Motor neuron (in vitro differentiated cells): Measurements from ENCODE around the gene TRAF4. TPM values are rescaled to one million over a fixed set of nuclear protein-coding genes. Genes with fewer than 3 reads are reported as not detected.
"Not testable (repeated sequence)": the region's sequence is repeated elsewhere in the genome, so short reads cannot be mapped to it uniquely, and the experiment has no call there.

Experiments
- ATAC-seq, 8 experiments: fragments of 200-7000 bp; cut with Tn5 transposase; replicated peaks in 6 of 8; 2 replicates each; pipeline ENCODE4 v1.8.0; 2021; ENCODE audit warnings: mild to moderate bottlenecking in 8 of 8, moderate library complexity in 8 of 8
- H3K27ac ChIP-seq, 2 donors: fragments of 250-450 bp; sonication (Bioruptor Pico); 2 replicates each; pipeline ENCODE4 v1.9.0; 2021; ENCODE audit warnings: antibody characterized with exemption in 2 of 2, mild to moderate bottlenecking in 2 of 2, moderate library complexity in 1 of 2
- H3K4me1 ChIP-seq, 2 donors: fragments of 250-450 bp; sonication (Bioruptor Pico); replicated peaks in 1 of 2; 2 replicates each; pipeline ENCODE4 v1.6.1; 2021; ENCODE audit warnings: antibody characterized with exemption in 2 of 2, mild to moderate bottlenecking in 2 of 2, moderate library complexity in 1 of 2
- H3K4me3 ChIP-seq, 5 donors: fragments of 250-450 bp; sonication (Bioruptor Pico); 2 replicates each; pipeline ENCODE4 v1.9.0; 2021; ENCODE audit warnings: antibody characterized with exemption in 5 of 5, mild to moderate bottlenecking in 5 of 5, moderate library complexity in 4 of 5
- WGBS, 10 experiments: fragments of 450-650 bp; shearing (Covaris generic); methylation state at CpG; one replicate each; pipeline ENCODE4 v1.0.0; 2022; 5-methylcytosine and 5-hydroxymethylcytosine counted together
- in situ Hi-C, 9 experiments: fragments of 400-800 bp; cut with MboI; loops; one replicate each; pipeline ENCODE4 v1.15.0; 2021; ENCODE audit warnings: low sequenced_read_pairs in 9 of 9, low pct_unique_long_range_greater_than_20kb in 2 of 9; ENCODE audit not compliant: unreplicated experiment in 9 of 9
- total RNA-seq, 8 experiments: library from RNA; unstranded; fragments of 300-600 nt; gene quantifications; 2 replicates each; pipeline versions ENCODE4 v1.2.3 to v1.2.4, GENCODE V29; 2022

TRAF4 gene
- total RNA-seq, 8 experiments from 2014 or later = 38.4 to 86.7 (median 67.7) TPM

DNA sequence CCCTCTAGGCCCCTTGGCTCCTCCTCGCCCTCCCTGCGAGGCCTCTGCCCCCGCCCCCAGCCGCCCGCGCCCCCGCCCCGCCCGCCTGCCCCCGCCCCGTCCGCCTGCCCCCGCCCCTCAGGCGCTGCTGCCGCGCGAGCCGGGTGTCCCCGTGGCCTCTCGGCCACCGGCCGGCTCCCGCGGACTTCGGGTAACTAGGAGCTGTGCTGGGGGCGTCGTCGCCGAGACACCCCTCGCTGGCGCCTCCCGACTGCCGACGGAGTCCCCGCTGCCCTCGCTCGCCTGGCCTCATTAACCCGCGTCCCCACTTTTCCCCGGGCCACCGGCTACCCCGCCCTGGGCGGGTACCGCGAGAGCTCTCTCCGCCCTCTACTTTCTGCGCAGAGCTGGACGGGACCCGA, 17.6 kb upstream of the TRAF4 start, which contains the start of gene TLCD1:
TSS of gene TLCD1 (minus strand) at position 8 of the 401 bp plus-strand sequence. CDS start 136 bp downstream, outside the sequence.
- Histone ChIP-seq H3K4me1 (peaks cover 13 to 25% of the 10 kb centered on the region in 2 donors), H3K4me3 (peak within 1 kb of the TSS; percentile 63 to 95 (median 82)), H3K27ac (peak within 1 kb of the TSS; percentile 89 to 95)
- no CpG with 5 or more reads among the region's 49 CpGs for WGBS, 10 experiments
- in situ Hi-C loops = loop anchor here in 1 of 9 experiments (25.0 kb wide), 1 partner anchor 386 kb away; no protein-coding TSS in a partner anchor
- peak; percentile 28 to 57 (median 47) for ATAC-seq

DNA sequence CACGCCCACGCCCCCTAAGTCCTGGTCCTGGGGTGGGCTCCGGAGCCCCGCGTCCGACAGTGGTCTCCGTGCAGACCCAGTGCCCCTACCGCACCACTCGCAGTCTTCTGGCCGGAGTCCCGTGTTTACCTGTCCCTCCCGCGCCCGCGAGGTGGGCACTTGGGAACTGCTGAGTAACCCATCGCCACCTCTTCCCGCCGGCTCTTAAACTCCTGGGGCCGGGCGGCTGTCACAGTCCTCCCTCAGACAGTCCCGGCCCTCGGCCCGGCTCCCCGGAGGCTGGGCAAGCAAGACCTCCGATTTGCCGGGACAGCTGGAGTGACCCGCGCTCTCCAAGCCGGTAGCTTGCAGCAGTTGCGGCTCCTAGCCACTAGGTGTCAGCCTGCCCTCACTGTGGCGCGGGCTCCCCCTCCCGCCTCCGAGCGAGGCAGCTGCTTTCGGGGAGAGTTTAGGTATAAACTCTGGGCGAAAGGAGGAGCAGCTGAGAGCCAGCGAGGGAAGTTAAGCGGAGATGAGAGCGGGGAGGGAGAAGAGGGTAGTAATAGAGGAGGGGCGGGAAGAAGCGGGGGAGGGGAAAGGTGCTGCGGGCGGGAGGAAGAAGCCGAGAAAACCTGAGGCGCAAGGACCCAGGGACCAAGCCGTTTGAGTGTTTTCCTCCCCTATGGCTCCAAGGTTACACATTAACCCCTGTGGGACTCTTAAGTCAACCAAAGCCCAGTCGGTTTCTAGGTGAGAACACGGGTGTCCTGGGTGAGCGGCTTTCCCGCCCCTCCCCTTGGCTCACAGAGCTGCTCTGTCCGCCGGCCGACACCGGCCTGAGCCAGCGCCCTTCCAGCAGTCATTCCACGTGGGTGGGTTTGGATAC, 17.0 kb upstream of the TRAF4 start:
- ATAC-seq = peak; percentile 20 to 77 (median 71)
- Histone ChIP-seq H3K4me3 (peak overlapping the region; percentile 63 to 95 (median 82)), H3K27ac (peak overlapping the region; percentile 89 to 95), H3K4me1 (peaks cover 9 to 19% of the 10 kb centered on the region in 2 donors)
- in situ Hi-C loops = loop anchor here in 1 of 9 experiments (25.0 kb wide), 1 partner anchor 385 kb away; no protein-coding TSS in a partner anchor
- 0 to 7% (median 0%) methylated on average over 1 to 6 of the region's 57 CpGs; no CpG with 5 or more reads in 4 of the 10 experiments for WGBS, 10 experiments

DNA sequence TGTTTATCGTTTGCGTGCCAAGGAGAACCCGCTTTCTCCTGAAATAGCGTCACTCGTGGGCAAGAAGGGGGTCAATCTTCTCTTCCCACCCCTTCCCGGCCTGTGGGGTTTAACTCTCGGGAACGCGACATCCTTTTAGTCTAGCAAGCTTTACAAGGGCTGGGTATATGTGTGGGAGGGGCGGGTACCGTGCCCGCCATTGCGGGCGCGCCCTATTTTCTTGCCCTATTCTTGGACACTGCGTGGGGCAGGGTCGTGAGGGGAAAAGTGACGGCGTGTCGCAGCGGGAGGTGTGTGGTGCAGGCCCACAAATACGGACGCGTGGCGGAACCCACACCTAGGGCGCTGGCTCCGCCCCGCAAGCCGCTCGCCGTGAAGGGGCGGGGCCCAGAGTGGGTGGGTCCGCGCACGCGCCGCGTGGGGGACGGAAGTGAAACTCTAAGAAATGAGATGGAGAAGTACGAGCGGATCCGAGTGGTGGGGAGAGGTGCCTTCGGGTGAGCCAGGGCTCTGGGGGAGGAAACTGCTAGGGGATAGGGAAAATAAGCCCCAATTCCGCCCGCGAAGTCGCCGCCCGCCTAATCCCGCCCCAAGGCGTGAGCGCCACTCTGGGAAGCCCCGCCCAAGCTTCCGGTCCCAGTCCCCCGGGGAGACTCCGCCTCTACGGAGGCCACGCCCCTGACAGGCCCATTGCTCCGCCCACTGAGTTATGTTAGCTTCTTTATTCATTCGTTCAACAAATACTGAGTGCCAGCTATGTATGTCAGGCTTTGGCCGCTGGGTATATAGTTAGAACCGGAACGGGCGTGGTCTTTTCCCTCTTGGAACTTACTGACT, 15.2 kb upstream of the TRAF4 start, which contains the start of gene NEK8:
TSS of gene NEK8 (plus strand) at position 425 of the 837 bp plus-strand sequence. CDS start at position 451, 26 bp downstream.
- H3K4me1 ChIP-seq = peaks cover 9 to 16% of the 10 kb centered on the region in 2 donors
- ATAC-seq = peak; percentile 9 to 38 (median 18)
- H3K27ac ChIP-seq = peak within 1 kb of the TSS; percentile 89 to 95
- 0 to 3% (median 0%) methylated on average over 4 to 16 of the region's 64 CpGs; no CpG with 5 or more reads in 3 of the 10 experiments for WGBS, 10 experiments
- in situ Hi-C loops = loop anchor here in 1 of 9 experiments (25.0 kb wide), 1 partner anchor 384 kb away; no protein-coding TSS in a partner anchor
- peak within 1 kb of the TSS; percentile 63 to 95 (median 82) for H3K4me3 ChIP-seq

DNA sequence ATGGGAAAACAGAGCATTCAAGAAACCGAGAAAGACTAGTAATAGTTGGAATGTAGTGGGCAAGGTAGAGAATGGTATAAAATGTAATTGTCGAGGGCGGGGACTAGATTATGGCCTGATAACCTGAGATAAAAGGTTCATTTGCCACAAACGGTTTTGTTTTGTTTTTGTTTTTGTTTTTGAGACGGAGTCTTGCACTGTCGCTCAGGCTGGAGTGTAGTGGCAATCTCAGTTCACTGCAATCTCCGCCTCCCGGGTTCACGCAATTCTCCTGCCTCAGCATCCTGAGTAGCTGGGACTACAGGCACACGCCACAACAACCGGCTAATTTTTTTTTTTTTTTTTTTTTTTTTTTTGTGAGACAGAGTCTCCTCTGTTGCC, 13.9 kb upstream of the TRAF4 start:
- in situ Hi-C loops = loop anchor here in 1 of 9 experiments (25.0 kb wide), 1 partner anchor 382 kb away; no protein-coding TSS in a partner anchor
- ATAC-seq = no peak
- Histone ChIP-seq H3K27ac (no peak overlapping the region), H3K4me1 (peaks cover 5 to 12% of the 10 kb centered on the region in 2 donors), H3K4me3 (no peak overlapping the region)
- WGBS, 10 experiments = 70 to 93% (median 89%) methylated on average over 2 to 11 of the region's 11 CpGs; no CpG with 5 or more reads in 1 of the 10 experiments

DNA sequence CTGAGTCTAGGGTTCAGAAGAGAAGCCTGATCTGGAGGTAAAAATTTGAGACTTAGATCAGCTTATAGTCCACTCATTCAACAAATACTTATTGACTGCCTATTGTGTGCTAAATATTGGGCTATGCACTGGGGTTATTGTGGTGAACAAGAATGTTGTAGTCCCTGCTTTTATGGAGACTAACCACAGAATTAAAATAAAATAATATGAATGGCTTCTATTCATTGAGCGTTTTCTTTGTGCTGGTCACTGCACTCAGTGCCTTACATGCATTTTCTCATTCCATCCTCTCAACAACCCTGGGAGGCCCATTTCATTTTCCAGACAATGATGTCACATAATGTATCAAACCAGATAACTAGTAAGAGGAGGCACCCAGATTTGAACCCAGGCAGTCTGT, 10.5 kb upstream of the TRAF4 start:
- 0 to 100% (median 80%) methylated on average over 1 of the region's 1 CpG; no CpG with 5 or more reads in 3 of the 10 experiments for WGBS, 10 experiments
- H3K27ac ChIP-seq = no peak overlapping the region
- no peaks in the 10 kb centered on the region for H3K4me1 ChIP-seq
- H3K4me3 ChIP-seq = no peak overlapping the region
- in situ Hi-C loops = loop anchor here in 1 of 9 experiments (25.0 kb wide), 1 partner anchor 379 kb away; no protein-coding TSS in a partner anchor
- ATAC-seq = no peak

DNA sequence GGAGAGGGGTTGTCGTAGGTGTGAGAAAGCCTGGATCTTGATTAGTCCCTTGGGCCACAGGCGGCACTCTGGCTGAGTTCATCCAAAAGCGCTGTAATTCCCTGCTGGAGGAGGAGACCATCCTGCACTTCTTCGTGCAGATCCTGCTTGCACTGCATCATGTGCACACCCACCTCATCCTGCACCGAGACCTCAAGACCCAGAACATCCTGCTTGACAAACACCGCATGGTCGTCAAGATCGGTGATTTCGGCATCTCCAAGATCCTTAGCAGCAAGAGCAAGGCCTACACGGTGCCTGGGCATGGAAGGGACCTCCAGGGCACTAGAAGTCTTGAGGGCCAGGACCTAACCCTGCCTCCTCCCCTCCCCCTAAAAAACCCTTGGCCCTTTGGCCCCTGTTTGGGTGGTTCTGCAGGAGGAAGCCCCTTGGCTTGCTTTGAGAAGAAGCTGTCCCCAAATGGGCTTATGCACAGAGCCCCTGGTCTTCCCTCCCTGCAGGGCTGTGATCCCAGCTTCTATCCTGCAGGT, 9.0 kb upstream of the TRAF4 start:
- ATAC-seq = no peak
- in situ Hi-C loops = loop anchor here in 1 of 9 experiments (25.0 kb wide), 1 partner anchor 378 kb away; no protein-coding TSS in a partner anchor
- 96 to 100% (median 100%) methylated on average over 1 to 8 of the region's 10 CpGs; no CpG with 5 or more reads in 5 of the 10 experiments for WGBS, 10 experiments
- H3K4me1 ChIP-seq = no peaks in the 10 kb centered on the region
- no peak overlapping the region for H3K4me3 ChIP-seq
- no peak overlapping the region for H3K27ac ChIP-seq

DNA sequence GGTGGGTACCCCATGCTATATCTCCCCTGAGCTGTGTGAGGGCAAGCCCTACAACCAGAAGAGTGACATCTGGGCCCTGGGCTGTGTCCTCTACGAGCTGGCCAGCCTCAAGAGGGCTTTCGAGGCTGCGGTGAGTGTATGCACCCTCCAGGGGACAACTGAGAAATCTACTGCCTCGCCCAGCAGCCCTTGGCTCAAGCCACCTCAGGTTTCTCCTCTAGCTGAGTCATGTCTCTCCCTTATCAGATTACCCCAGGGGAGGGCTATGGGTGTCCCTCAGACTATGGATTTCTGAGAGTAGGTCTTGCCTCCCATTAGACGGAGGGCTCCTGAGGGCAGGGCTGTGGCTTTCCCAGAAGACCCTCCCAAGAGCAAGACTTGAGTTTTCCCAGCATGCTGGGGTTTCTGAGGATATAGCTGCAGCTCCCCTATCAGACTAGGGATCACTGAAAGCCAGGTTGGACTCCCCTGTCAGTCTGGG, 8.5 kb upstream of the TRAF4 start:
- no peak overlapping the region for H3K27ac ChIP-seq
- ATAC-seq = peak in 3 of 8 experiments; percentile 79 to 98 (median 98)
- WGBS, 10 experiments = 16 to 100% (median 80%) methylated on average over 1 to 3 of the region's 5 CpGs; no CpG with 5 or more reads in 5 of the 10 experiments
- no peak overlapping the region for H3K4me3 ChIP-seq
- H3K4me1 ChIP-seq = no peaks in the 10 kb centered on the region
- in situ Hi-C loops = loop anchor here in 1 of 9 experiments (25.0 kb wide), 1 partner anchor 377 kb away; no protein-coding TSS in a partner anchor

DNA sequence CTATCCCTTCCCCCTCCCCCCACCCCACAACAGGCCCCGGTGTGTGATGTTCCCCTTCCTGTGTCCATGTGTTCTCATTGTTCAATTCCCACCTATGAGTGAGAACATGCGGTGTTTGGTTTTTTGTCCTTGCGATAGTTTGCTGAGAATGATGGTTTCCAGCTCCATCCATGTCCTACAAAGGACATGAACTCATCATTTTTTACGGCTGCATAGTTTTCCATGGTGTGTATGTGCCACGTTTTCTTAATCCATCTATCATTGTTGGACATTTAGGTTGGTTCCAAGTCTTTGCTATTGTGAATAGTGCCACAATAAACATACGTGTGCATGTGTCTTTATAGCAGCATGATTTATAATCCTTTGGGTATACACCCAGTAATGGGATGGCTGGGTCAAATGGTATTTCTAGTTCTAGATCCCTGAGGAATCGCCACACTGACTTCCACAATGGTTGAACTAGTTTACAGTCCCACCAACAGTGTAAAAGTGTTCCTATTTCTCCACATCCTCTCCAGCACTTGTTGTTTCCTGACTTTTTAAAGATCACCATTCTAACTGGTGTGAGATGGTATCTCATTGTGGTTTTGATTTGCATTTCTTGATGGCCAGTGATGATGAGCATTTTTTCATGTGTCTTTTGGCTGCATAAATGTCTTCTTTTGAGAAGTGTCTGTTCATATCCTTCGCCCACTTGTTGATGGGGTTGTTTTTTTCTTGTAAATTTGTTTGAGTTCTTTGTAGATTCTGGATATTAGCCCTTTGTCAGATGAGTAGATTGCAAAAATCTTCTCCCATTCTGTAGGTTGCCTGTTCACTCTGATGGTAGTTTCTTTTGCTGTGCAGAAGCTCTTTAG, 7.7 kb upstream of the TRAF4 start:
- H3K4me1 ChIP-seq, H3K4me3 ChIP-seq, H3K27ac ChIP-seq, ATAC-seq: not testable (repeated sequence)
- in situ Hi-C loops = loop anchor here in 1 of 9 experiments (25.0 kb wide), 1 partner anchor 376 kb away; no protein-coding TSS in a partner anchor
- no CpG with 5 or more reads among the region's 8 CpGs for WGBS, 10 experiments

DNA sequence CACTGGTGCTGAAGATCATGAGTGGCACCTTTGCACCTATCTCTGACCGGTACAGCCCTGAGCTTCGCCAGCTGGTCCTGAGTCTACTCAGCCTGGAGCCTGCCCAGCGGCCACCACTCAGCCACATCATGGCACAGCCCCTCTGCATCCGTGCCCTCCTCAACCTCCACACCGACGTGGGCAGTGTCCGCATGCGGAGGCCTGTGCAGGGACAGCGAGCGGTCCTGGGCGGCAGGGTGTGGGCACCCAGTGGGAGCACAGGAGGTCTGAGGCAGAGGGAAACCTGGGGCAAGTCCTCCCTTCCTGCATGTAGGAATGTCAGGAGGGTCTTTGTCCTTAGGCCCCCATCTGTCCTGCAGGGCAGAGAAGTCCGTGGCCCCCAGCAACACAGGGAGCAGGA, 6.5 kb upstream of the TRAF4 start:
- 95% methylated on average over 4 of the region's 12 CpGs; no CpG with 5 or more reads in 9 of the 10 experiments for WGBS, 10 experiments
- Histone ChIP-seq H3K4me3 (no peak overlapping the region), H3K27ac (no peak overlapping the region), H3K4me1 (peaks cover under 1 to 13% of the 10 kb centered on the region in 2 donors)
- ATAC-seq = no peak
- in situ Hi-C loops = loop anchor here in 1 of 9 experiments (25.0 kb wide), 1 partner anchor 375 kb away; no protein-coding TSS in a partner anchor

DNA sequence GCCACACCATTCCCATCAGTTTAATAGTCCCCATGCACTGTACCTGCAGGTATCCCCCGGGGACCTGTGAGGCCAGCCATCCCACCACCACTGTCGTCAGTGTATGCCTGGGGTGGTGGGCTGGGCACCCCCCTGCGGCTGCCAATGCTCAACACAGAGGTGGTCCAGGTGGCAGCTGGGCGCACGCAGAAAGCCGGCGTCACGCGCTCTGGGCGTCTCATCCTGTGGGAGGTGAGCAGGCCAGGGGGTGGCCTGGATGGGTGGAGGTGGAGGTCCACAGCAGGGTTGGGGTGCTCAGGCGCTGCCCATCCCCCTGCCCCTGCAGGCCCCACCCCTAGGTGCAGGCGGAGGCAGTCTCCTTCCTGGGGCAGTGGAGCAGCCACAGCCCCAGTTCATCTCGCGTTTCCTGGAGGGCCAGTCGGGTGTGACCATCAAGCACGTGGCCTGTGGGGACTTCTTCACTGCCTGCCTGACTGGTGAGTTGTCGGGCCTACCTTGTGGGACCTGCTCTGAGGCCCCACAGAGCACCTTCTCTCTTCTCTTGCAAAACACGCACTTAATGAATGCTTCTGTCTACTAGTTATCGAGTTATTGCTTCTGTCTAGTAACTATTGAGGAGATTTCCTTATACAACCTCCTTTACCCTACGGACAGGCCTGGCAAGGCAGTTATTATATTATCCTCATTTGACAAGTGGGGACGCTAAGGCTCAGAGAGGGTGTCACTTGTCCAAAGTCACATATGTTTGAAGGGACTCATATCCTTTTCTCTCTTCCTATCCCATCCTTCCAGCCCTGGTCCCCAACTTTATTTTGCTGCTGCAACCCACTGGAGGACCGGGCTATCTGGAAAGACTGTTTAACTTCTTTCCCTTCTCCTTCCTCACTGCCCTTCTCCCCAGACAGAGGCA, 5.8 kb upstream of the TRAF4 start:
- in situ Hi-C loops = loop anchor here in 1 of 9 experiments (25.0 kb wide), 1 partner anchor 374 kb away; no protein-coding TSS in a partner anchor
- Histone ChIP-seq H3K4me3 (no peak overlapping the region), H3K4me1 (peaks cover 8 to 18% of the 10 kb centered on the region in 2 donors), H3K27ac (no peak overlapping the region)
- peak in 4 of 8 experiments; percentile 7 to 12 (median 10) for ATAC-seq
- WGBS, 10 experiments = 20 to 100% (median 84%) methylated on average over 1 to 9 of the region's 22 CpGs; no CpG with 5 or more reads in 4 of the 10 experiments
